Ovary (tissue), 9 donors: ENCODE measurements around the gene TMEM63B. TPM values are rescaled to one million over a fixed set of nuclear protein-coding genes. Genes with fewer than 3 reads are reported as not detected.

Experiments
- DNase-seq, 5 donors: peaks; one replicate each; pipeline ENCODE4 v3.0.0-alpha.2; 2019 to 2020
- H3K27ac ChIP-seq, 2 donors: fragments of 200-600 bp; one replicate each; pipeline versions ENCODE4 v1.5.1 to v1.8.0; 2019 to 2022
- H3K27me3 ChIP-seq: fragments of 200-600 bp; one replicate; pipeline ENCODE4 v1.8.0; 2022
- H3K36me3 ChIP-seq: fragments of 200-600 bp; sonication (generic); one replicate; pipeline ENCODE4 v1.5.1; 2019
- H3K4me1 ChIP-seq: one replicate; pipeline ENCODE4 v1.8.1; 2013; ENCODE audit warnings: mild to moderate bottlenecking, moderate library complexity; ENCODE audit not compliant: insufficient read depth
- H3K4me3 ChIP-seq: fragments of 200-600 bp; sonication (generic); one replicate; pipeline ENCODE4 v1.5.1; 2017
- H3K9me3 ChIP-seq, 2 donors: fragments of 200-600 bp in 1 of 2; sonication (generic) in 1 of 2; one replicate each; pipeline versions ENCODE4 v1.5.1 to v1.8.1; 2013 to 2019; ENCODE audit warnings: mild to moderate bottlenecking in 1 of 2, moderate library complexity in 1 of 2
- CTCF ChIP-seq, 3 donors: fragments of 450-650 bp in 2 of 3; fragments of 200-600 bp in 1 of 3; IDR thresholded peaks; one replicate each; pipeline versions ENCODE4 v1.5.1 to v1.8.0; 2016 to 2022; ENCODE audit warnings: antibody characterized with exemption in 3 of 3, mild to moderate bottlenecking in 1 of 3
- EP300 ChIP-seq: sonication (generic); formaldehyde crosslinking; IDR thresholded peaks from one replicate; pipeline ENCODE4 v1.6.1; 2017; ENCODE audit warnings: antibody characterized with exemption
- POLR2A ChIP-seq: fragments of 450-650 bp; IDR thresholded peaks from one replicate; pipeline ENCODE4 v1.6.1; 2017; ENCODE audit warnings: antibody characterized with exemption, mild to moderate bottlenecking, moderate library complexity
- WGBS, 3 donors: extraction: QIAGEN DNeasy Blood & Tissue Kit in 1 of 3; methylation state at CpG; one replicate each; pipeline versions ENCODE4 v1.1.5 to v1.1.7; 2013 to 2017; 5-methylcytosine and 5-hydroxymethylcytosine counted together
- intact Hi-C, 4 donors: fragments of 100-400 bp; cut with DNase I; formaldehyde crosslinking; loops; one replicate each; pipeline versions ENCODE4 v1.11.0 to v1.15.1; 2022 to 2023
- polyA plus RNA-seq, 2 donors: library from polyadenylated mRNA; stranded (reverse); fragments of 200-250 nt in 1 of 2; fragments of 350-450 nt in 1 of 2; fragmentation: Illumina TruSeq in 1 of 2; extraction: RNeasy Lipid Tissue Mini Kit (QIAGEN cat#74804) in 1 of 2; gene quantifications; one replicate each; pipeline ENCODE4 v1.2.3, GENCODE V29; 2013 to 2014
- total RNA-seq, 7 donors: library from RNA; depleted of rRNA in 2 of 7; stranded (reverse); fragments of >200 nt in 2 of 7; fragmentation: NEBNext Ultra II Directional in 3 of 7; extraction: Animal tissue kit (Norgen Biotek cat#: 25700) in 3 of 7; gene quantifications; one replicate each; pipeline versions ENCODE4 v1.1.0 to v1.2.4, GENCODE V29; 2016 to 2023
- donor health status: DM: no; HTN: no; CAD: no; lungs with moderate emphysema.
- donor health status: DM: no; HTN: no; CAD: no.
- donor health status: Bipolar disorder and iron deficiency.
- donor health status: DM: yes; HTN: yes; CAD: no.
- donor health status: DM: no; HTN: no; CAD: no.
- donor health status: DM: yes; HTN: yes; CAD: no.

The TMEM63B gene
- total and polyA plus RNA-seq, 9 donors: 7.5 to 25.7 (median 16.5) TPM

GRCh38 chr6:44189257-44189656 lies 61.9 kb downstream of the TMEM63B start:
- intact Hi-C loops: no loop called here
- no peak for TF ChIP-seq CTCF (IDR thresholded peaks at IDR 0.05)
- TF ChIP-seq EP300: no peak
- no peak for TF ChIP-seq POLR2A
- Histone ChIP-seq H3K4me3 (no peak overlapping the region), H3K36me3 (no peaks in the 10 kb centered on the region), H3K27me3 (no peaks in the 10 kb centered on the region), H3K9me3 (no peaks in the 10 kb centered on the region), H3K4me1 (no peaks in the 10 kb centered on the region), H3K27ac (no peak overlapping the region)
- WGBS, 3 donors: 57 to 79% (median 63%) methylated on average over 2 of the region's 2 CpGs
- DNase-seq: no peak

- Histone ChIP-seq H3K4me1 (no peaks in the 10 kb centered on the region), H3K9me3 (no peaks in the 10 kb centered on the region), H3K4me3 (no peak overlapping the region), H3K27me3 (no peaks in the 10 kb centered on the region), H3K36me3 (no peaks in the 10 kb centered on the region), H3K27ac (no peak overlapping the region)
- intact Hi-C loops: no loop called here
- no peak for DNase-seq
- 7 to 12% (median 9%) methylated on average over 2 of the region's 2 CpGs for WGBS, 3 donors
- TF ChIP-seq EP300 (no peak), CTCF (IDR thresholded peaks at IDR 0.05) (no peak), POLR2A (no peak)
Measured at GRCh38 chr6:44190715-44191114, 63.4 kb downstream of the TMEM63B start.

DNA sequence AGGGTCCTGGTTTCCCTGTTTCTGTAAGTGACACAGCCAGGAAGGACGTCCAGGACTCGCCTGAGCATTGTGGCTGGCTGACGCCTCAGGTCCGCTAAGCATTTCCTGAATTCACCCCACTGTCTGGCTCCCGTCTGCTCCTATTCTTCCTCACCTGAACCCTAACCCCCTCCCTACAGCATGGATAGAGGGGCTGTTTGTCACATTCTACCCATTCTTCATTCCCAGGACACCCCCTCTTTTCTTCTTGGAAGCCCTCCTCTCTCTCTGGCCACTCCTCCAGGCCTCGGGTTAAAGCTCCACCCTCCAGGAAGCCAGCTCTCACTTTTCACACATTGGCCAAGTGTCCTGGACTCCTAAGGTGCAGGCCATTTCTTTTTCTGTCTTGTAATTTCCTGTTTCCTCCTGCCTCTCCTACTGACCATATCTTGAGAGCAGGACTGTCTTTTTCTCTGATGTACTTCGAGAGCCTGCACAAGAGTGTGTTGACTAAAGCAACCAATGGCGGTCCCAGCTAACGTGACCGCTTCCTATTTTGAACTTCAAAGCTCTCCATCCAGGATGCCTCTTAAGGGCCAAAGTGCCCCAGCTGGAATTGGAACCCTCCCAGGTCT lies 65.2 kb downstream of the TMEM63B start:
- Histone ChIP-seq H3K36me3 (no peaks in the 10 kb centered on the region), H3K27me3 (no peaks in the 10 kb centered on the region), H3K4me1 (no peaks in the 10 kb centered on the region), H3K4me3 (no peak overlapping the region), H3K9me3 (no peaks in the 10 kb centered on the region), H3K27ac (no peak overlapping the region)
- WGBS, 3 donors: 58 to 68% (median 61%) methylated on average over 10 of the region's 10 CpGs
- intact Hi-C loops: no loop called here
- TF ChIP-seq POLR2A (no peak), CTCF (IDR thresholded peaks at IDR 0.05) (no peak), EP300 (no peak)
- DNase-seq: no peak

DNA sequence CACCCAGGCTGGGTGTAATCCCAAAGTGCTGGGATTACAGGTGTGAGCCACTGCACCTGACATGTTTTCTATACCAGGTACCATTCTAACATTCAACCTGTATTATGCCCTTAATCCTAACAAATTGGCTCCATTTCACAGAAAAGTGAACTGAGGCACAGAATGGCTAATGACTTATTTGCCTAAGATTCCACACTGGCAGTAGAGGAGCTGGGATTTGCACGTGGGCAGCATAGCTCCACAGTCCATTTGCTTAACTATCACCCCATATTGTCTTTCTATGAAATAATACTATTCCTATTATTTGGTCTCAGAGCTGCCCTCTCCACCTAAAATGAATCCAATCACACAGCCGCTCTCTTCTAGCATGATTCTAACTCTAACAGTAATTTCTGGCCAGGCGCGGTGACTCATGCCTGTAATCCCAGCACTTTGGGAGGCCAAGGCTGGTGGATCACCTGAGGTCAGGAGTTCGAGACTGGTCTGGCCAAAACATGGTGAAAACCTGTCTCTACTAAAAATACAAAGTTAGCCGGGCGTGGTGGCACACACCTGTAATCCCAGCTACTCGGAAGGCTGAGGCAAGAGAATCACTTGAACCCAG lies 66.1 kb downstream of the TMEM63B start:
- H3K9me3 ChIP-seq: no peaks in the 10 kb centered on the region
- H3K36me3 ChIP-seq: no peaks in the 10 kb centered on the region
- 92 to 95% (median 95%) methylated on average over 8 of the region's 8 CpGs for WGBS, 3 donors
- no peaks in the 10 kb centered on the region for H3K27me3 ChIP-seq
- H3K4me1 ChIP-seq: no peaks in the 10 kb centered on the region
- no peak overlapping the region for H3K4me3 ChIP-seq
- H3K27ac ChIP-seq: no peak overlapping the region
- no peak for DNase-seq
- TF ChIP-seq EP300: no peak
- no peak for TF ChIP-seq CTCF (IDR thresholded peaks at IDR 0.05)
- TF ChIP-seq POLR2A: no peak
- intact Hi-C loops: no loop called here
